Liver (tissue), 3 donors: Measurements from ENCODE around the gene KIF6.

Source experiments
- EGR1 ChIP-seq, 2 donors: IDR thresholded peaks; 2 replicates each; pipeline ENCODE4 v1.6.1; 2016 to 2018; ENCODE audit warnings: antibody characterized with exemption in 2 of 2, low read depth in 2 of 2
- HNF4G ChIP-seq: IDR thresholded peaks from 2 replicates; pipeline ENCODE4 v1.6.1; 2016; ENCODE audit warnings: antibody characterized with exemption
- JUND ChIP-seq, 2 donors: IDR thresholded peaks; 2 replicates each; pipeline ENCODE4 v1.6.1; 2016; ENCODE audit warnings: antibody characterized with exemption in 2 of 2
- RAD21 ChIP-seq, 2 donors: IDR thresholded peaks; 2 replicates each; pipeline ENCODE4 v1.6.1; 2016; ENCODE audit warnings: antibody characterized with exemption in 2 of 2, mild to moderate bottlenecking in 2 of 2
- RXRA ChIP-seq, 2 donors: IDR thresholded peaks; 2 replicates each; pipeline ENCODE4 v1.6.1; 2017 to 2018; ENCODE audit warnings: antibody characterized with exemption in 2 of 2, mild to moderate bottlenecking in 1 of 2
- SP1 ChIP-seq: IDR thresholded peaks from 2 replicates; pipeline ENCODE4 v1.6.1; 2018; ENCODE audit warnings: antibody characterized with exemption, mild to moderate bottlenecking
- TAF1 ChIP-seq: conservative IDR thresholded peaks from 2 replicates; pipeline ENCODE4 v1.6.1; 2016; ENCODE audit warnings: antibody characterized with exemption, mild to moderate bottlenecking
- TF ChIP-seq, protein P1 (sequence below): IDR thresholded peaks from 2 replicates; pipeline ENCODE4 v1.6.1; 2016; ENCODE audit warnings: antibody characterized with exemption, mild to moderate bottlenecking
- TF ChIP-seq, protein P2 (sequence below): IDR thresholded peaks from 2 replicates; pipeline ENCODE4 v1.6.1; 2016; ENCODE audit warnings: antibody characterized with exemption
- TF ChIP-seq, protein P3 (sequence below): fragments of 150-350 bp; IDR thresholded peaks from 2 replicates; pipeline ENCODE4 v1.5.1; 2017; ENCODE audit warnings: improper control_type of control experiment, low read depth, low read length; ENCODE audit not compliant: missing input control
- TF ChIP-seq, protein P4 (sequence below): IDR thresholded peaks from 2 replicates; pipeline ENCODE4 v1.6.1; 2016; ENCODE audit warnings: antibody characterized with exemption
- TF ChIP-seq, protein P5 (sequence below): IDR thresholded peaks from 2 replicates; pipeline ENCODE4 v1.6.1; 2016; ENCODE audit warnings: antibody characterized with exemption
- donor health status: healthy.
- donor health status: healthy.

DNA sequence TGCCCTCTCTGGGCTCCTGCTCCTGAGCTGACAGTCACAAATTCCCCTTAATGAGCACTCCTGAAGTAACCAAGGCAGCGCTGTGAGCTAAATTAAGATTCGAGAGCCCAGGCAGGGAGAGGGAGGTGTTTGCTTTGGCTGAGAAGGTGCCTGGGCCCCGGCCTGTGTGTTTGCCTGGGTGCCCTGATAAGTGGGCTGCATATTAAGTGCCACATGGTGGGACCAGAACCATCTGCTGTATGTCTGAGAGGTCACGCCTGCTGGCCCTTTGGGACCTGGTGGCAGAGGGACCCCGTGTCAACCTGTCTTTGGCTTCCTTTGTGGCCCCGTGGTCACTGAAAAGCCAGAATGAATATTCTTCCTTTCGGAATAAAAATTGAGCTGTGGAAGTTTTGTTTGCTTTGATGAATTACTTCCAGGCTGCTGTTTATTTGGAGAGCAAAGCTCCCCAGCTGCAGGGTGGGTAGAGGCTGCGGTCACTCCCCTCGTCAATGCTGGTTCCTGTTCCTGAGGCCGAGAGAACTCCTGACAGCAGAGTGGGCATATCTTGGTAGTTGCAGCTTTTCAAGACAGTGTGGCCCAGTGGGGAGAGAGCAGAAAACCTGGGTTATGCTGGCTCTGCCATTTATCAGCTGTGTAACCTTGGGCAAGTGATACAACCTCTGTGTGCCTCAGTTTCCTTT lies 385.2 kb downstream of the KIF6 start:
- TF ChIP-seq, protein P1, sequence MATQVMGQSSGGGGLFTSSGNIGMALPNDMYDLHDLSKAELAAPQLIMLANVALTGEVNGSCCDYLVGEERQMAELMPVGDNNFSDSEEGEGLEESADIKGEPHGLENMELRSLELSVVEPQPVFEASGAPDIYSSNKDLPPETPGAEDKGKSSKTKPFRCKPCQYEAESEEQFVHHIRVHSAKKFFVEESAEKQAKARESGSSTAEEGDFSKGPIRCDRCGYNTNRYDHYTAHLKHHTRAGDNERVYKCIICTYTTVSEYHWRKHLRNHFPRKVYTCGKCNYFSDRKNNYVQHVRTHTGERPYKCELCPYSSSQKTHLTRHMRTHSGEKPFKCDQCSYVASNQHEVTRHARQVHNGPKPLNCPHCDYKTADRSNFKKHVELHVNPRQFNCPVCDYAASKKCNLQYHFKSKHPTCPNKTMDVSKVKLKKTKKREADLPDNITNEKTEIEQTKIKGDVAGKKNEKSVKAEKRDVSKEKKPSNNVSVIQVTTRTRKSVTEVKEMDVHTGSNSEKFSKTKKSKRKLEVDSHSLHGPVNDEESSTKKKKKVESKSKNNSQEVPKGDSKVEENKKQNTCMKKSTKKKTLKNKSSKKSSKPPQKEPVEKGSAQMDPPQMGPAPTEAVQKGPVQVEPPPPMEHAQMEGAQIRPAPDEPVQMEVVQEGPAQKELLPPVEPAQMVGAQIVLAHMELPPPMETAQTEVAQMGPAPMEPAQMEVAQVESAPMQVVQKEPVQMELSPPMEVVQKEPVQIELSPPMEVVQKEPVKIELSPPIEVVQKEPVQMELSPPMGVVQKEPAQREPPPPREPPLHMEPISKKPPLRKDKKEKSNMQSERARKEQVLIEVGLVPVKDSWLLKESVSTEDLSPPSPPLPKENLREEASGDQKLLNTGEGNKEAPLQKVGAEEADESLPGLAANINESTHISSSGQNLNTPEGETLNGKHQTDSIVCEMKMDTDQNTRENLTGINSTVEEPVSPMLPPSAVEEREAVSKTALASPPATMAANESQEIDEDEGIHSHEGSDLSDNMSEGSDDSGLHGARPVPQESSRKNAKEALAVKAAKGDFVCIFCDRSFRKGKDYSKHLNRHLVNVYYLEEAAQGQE: no peak
- TF ChIP-seq, protein P2, sequence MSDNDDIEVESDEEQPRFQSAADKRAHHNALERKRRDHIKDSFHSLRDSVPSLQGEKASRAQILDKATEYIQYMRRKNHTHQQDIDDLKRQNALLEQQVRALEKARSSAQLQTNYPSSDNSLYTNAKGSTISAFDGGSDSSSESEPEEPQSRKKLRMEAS: no peak
- TF ChIP-seq, protein P3, sequence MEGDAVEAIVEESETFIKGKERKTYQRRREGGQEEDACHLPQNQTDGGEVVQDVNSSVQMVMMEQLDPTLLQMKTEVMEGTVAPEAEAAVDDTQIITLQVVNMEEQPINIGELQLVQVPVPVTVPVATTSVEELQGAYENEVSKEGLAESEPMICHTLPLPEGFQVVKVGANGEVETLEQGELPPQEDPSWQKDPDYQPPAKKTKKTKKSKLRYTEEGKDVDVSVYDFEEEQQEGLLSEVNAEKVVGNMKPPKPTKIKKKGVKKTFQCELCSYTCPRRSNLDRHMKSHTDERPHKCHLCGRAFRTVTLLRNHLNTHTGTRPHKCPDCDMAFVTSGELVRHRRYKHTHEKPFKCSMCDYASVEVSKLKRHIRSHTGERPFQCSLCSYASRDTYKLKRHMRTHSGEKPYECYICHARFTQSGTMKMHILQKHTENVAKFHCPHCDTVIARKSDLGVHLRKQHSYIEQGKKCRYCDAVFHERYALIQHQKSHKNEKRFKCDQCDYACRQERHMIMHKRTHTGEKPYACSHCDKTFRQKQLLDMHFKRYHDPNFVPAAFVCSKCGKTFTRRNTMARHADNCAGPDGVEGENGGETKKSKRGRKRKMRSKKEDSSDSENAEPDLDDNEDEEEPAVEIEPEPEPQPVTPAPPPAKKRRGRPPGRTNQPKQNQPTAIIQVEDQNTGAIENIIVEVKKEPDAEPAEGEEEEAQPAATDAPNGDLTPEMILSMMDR: no peak
- TF ChIP-seq HNF4G (no peak), RAD21 (IDR thresholded peaks at IDR 0.05) (no peak), JUND (IDR thresholded peaks at IDR 0.05) (no peak), RXRA (IDR thresholded peaks at IDR 0.05) (no peak), EGR1 (IDR thresholded peaks at IDR 0.05; ENCODE audit: low read depth in 2 of 2) (no peak), SP1 (no peak), TAF1 (no peak)
- TF ChIP-seq, protein P4, sequence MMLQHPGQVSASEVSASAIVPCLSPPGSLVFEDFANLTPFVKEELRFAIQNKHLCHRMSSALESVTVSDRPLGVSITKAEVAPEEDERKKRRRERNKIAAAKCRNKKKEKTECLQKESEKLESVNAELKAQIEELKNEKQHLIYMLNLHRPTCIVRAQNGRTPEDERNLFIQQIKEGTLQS: no peak
- TF ChIP-seq, protein P5, sequence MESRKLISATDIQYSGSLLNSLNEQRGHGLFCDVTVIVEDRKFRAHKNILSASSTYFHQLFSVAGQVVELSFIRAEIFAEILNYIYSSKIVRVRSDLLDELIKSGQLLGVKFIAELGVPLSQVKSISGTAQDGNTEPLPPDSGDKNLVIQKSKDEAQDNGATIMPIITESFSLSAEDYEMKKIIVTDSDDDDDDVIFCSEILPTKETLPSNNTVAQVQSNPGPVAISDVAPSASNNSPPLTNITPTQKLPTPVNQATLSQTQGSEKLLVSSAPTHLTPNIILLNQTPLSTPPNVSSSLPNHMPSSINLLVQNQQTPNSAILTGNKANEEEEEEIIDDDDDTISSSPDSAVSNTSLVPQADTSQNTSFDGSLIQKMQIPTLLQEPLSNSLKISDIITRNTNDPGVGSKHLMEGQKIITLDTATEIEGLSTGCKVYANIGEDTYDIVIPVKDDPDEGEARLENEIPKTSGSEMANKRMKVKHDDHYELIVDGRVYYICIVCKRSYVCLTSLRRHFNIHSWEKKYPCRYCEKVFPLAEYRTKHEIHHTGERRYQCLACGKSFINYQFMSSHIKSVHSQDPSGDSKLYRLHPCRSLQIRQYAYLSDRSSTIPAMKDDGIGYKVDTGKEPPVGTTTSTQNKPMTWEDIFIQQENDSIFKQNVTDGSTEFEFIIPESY: no peak
